ENCODE data around the gene TTC4. TPM values are rescaled to one million over a fixed set of nuclear protein-coding genes. Genes with fewer than 3 reads are reported as not detected.

The TTC4 gene
- total RNA-seq, 1 experiment from 2014 or later: 30.8 TPM

- H3K14ac ChIP-seq (ENCODE audit: insufficient read depth, low read length): no peak overlapping the region
- no peak overlapping the region for H3K56ac ChIP-seq (ENCODE audit: insufficient read length, low read depth, low read length)
- H2BK120ac ChIP-seq (ENCODE audit: low read depth, low read length, poor library complexity, severe bottlenecking): no peak overlapping the region
- DNase-seq: no peak
- H3K4me1 ChIP-seq (ENCODE audit: insufficient read depth, low read length): no peaks in the 10 kb centered on the region
- H4K20me1 ChIP-seq (ENCODE audit: control insufficient read depth, insufficient read depth, insufficient read length): no peaks in the 10 kb centered on the region
- no peak overlapping the region for H4K5ac ChIP-seq (ENCODE audit: insufficient read length, low read depth, low read length)
- Mint-ChIP-seq H3K36me3 (ENCODE audit: insufficient read depth in 1 of 3, low read depth in 3 of 3) (no peaks in the 10 kb centered on the region), H3K27me3 (ENCODE audit: low read depth) (peaks cover 46% of the 10 kb centered on the region), H3K27ac (no peak overlapping the region), H3K9me3 (no peaks in the 10 kb centered on the region), H3K4me3 (no peak overlapping the region), H3K4me1 (peaks cover 6 to 7% of the 10 kb centered on the region in 2 experiments)
- H2AFZ ChIP-seq (ENCODE audit: low read length): no peak overlapping the region
- no peaks in the 10 kb centered on the region for H3K79me1 ChIP-seq (ENCODE audit: insufficient read depth, low read depth, low read length, poor library complexity, severe bottlenecking)
- no peaks in the 10 kb centered on the region for H3K9me3 ChIP-seq (ENCODE audit: control insufficient read depth, low read depth, low read length)
- H2BK20ac ChIP-seq (ENCODE audit: low read depth, low read length, poor library complexity, severe bottlenecking): no peak overlapping the region
- no peak overlapping the region for H3K27ac ChIP-seq (ENCODE audit: insufficient read length, low read depth, low read length)
- no CpG with 5 or more reads among the region's 4 CpGs for WGBS (ENCODE audit: extremely low coverage, insufficient read length, low lambda C conversion rate)
- H3K9ac ChIP-seq (ENCODE audit: extremely low read depth, insufficient read length, low read length): no peak overlapping the region
- no peak overlapping the region for H4K8ac ChIP-seq (replicated peaks; ENCODE audit: insufficient read length, low read depth, low read length)
- H3T11ph ChIP-seq (ENCODE audit: low read length): no peak overlapping the region
- H3K18ac ChIP-seq (ENCODE audit: insufficient read length, low read depth, low read length): no peak overlapping the region
- H2BK5ac ChIP-seq (ENCODE audit: insufficient read length, low read length): no peak overlapping the region
- no peak overlapping the region for H2BK15ac ChIP-seq (ENCODE audit: low read depth, low read length)
- H3K27me3 ChIP-seq (ENCODE audit: insufficient read depth, low read length): no peaks in the 10 kb centered on the region; the same call in 1 of the 2 replicates
- TF ChIP-seq, protein P1, sequence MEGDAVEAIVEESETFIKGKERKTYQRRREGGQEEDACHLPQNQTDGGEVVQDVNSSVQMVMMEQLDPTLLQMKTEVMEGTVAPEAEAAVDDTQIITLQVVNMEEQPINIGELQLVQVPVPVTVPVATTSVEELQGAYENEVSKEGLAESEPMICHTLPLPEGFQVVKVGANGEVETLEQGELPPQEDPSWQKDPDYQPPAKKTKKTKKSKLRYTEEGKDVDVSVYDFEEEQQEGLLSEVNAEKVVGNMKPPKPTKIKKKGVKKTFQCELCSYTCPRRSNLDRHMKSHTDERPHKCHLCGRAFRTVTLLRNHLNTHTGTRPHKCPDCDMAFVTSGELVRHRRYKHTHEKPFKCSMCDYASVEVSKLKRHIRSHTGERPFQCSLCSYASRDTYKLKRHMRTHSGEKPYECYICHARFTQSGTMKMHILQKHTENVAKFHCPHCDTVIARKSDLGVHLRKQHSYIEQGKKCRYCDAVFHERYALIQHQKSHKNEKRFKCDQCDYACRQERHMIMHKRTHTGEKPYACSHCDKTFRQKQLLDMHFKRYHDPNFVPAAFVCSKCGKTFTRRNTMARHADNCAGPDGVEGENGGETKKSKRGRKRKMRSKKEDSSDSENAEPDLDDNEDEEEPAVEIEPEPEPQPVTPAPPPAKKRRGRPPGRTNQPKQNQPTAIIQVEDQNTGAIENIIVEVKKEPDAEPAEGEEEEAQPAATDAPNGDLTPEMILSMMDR (conservative IDR thresholded peaks at IDR 0.05): no peak
- no peak overlapping the region for H3K4me2 ChIP-seq (ENCODE audit: insufficient read depth, insufficient read length, low read length)
- H3K23ac ChIP-seq (ENCODE audit: insufficient read length, low read depth, low read length): no peak overlapping the region
- H2BK12ac ChIP-seq (ENCODE audit: insufficient read length, low read depth, low read length): no peak overlapping the region
- H2AK5ac ChIP-seq (ENCODE audit: insufficient read length, low read length): no peak overlapping the region
- no peak overlapping the region for H4K91ac ChIP-seq (ENCODE audit: insufficient read length, low read depth, low read length)
- no peaks in the 10 kb centered on the region for H3K23me2 ChIP-seq (ENCODE audit: insufficient read length, low read depth, low read length, poor library complexity, severe bottlenecking)
- no peak overlapping the region for H3K4ac ChIP-seq (ENCODE audit: low read depth, low read length)
- no peaks in the 10 kb centered on the region for H3K79me2 ChIP-seq (ENCODE audit: insufficient read depth, low read length)
These were observed 9.2 kb upstream of the TTC4 start for GRCh38 chr1:54706419-54706818.
